Chondrocyte (in vitro differentiated cells): ENCODE results near the gene LAMA5. TPM values are rescaled to one million over a fixed set of nuclear protein-coding genes. Genes with fewer than 3 reads are reported as not detected.
A peak's percentile ranks its signal among the peaks of the same experiment; 100 is the strongest.

Source experiments
- DNase-seq: peaks from one replicate; pipeline ENCODE4 v3.0.0; 2021; ENCODE audit warnings: mixed read lengths, low spot score
- H3K27ac Mint-ChIP-seq: one replicate; pipeline ENCODE4 v1.8.0; 2021; ENCODE audit warnings: mild to moderate bottlenecking, moderate library complexity, mixed read lengths; ENCODE audit not compliant: unreplicated experiment
- H3K27me3 Mint-ChIP-seq: 2 replicates; pipeline ENCODE4 v1.8.0; 2021; ENCODE audit warnings: low read depth, mixed read lengths
- H3K36me3 Mint-ChIP-seq: 2 replicates; pipeline ENCODE4 v1.8.0; 2021; ENCODE audit warnings: low read depth, mixed read lengths
- H3K4me1 Mint-ChIP-seq: 2 replicates; pipeline ENCODE4 v1.8.0; 2021; ENCODE audit warnings: low read depth, mild to moderate bottlenecking, mixed read lengths
- H3K4me3 Mint-ChIP-seq: one replicate; pipeline ENCODE4 v1.8.0; 2021; ENCODE audit warnings: mild to moderate bottlenecking, moderate library complexity, mixed read lengths; ENCODE audit not compliant: unreplicated experiment
- H3K9me3 Mint-ChIP-seq: 2 replicates; pipeline ENCODE4 v1.8.0; 2021; ENCODE audit warnings: low read depth, mixed read lengths
- total RNA-seq: library from RNA; stranded (reverse); gene quantifications from 3 replicates; pipeline ENCODE4 v1.2.1, GENCODE V29; 2021
- TF ChIP-seq, protein P1 (sequence below): fragments of 200-600 bp; sonication (generic); IDR thresholded peaks from 2 replicates; pipeline ENCODE4 v1.5.0; 2021; ENCODE audit warnings: antibody characterized with exemption, mild to moderate bottlenecking, moderate library complexity

The LAMA5 gene
- total RNA-seq, 1 donor from 2014 or later, result 368 TPM

DNA sequence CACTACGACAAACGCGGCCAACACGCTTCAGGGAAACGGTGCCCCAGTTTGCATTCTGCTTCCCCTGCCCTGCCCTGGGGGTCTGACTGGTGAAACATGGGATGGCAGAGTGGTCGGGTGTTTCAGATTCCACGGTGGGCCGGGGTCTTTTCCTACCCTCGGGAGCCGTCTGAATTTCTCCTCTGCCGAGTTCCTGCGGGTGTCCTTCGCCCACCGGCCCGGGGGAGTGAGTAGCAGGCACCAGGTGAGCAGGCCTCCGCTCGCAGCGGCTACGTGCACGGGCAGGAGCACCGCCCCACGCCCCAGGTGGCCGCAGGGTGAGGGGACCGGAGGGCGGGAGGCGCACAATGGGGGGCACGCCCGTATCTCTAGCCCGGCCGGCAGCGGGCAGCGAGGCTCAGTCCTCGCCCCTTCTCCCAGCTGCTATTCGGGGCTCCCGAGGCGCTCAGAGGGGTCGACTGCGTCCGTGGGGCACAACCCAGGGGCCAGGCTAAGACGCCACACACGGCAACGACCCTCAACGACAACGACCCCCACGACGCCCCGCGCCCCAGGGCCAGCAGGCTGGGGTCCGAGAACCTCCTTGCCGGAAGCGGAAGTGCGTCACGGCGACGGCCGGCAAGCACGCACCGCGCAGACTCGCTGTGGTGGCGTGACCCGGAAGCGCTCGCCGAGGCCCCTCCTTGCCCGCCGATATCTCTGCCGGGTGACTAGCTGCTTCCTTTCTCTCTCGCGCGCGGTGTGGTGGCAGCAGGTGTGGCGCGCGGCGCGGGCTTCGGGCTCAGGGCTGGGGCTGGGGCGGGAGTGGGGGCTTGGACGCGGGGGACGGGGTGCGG, 19.5 kb upstream of the LAMA5 start, which contains the start of gene RPS21:
Gene RPS21, plus strand, starts transcription at position 721 of the 836 bp plus-strand sequence. CDS start 236 bp downstream, outside the sequence.
- Mint-ChIP-seq H3K4me1 (peaks cover 41% of the 10 kb centered on the region), H3K4me3 (peak within 1 kb of the TSS; percentile 87)

DNA sequence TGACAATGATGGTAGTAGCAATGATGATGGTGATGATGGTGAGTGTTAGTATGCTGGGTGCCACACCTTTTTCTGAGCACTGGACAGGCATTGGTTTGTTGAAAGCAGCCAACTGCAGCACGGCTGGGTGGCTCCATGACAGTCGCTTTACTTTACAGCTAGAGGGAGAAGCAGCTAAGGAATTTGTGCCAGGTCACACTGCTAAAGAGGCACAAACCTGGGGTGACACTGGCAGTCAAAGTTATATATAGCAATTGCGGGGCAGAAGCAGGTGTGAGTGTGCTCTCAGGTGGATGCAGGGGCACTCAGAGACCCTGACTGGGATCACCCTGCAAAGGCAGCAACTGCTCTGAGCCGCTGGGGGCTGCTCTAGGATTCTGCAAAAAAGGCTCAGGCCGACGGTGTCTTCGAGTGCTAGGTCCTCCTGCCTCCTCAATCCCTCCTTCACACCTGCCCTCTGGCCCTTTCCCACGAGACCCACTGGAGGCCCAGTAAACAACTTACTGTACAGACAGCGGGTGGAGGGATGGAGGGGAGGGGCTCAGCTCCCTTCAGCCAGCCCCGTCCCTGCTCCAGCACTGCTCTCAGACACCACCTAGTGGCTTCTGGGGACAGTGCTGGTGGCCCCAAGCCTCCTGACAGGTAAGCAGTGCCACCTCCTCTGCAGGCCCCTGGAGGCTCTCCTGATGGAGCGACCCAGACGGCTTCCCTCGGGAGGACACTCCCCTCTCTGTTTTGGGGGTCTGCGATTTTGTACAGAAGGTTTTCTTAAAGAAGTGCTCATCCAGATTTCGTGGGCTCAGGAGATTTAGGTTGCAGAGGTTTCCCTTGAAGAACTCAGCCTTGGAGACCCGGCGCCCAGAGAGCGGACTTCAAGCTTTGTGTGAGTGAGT, 15.4 kb upstream of the LAMA5 start:
- TF ChIP-seq, protein P1, sequence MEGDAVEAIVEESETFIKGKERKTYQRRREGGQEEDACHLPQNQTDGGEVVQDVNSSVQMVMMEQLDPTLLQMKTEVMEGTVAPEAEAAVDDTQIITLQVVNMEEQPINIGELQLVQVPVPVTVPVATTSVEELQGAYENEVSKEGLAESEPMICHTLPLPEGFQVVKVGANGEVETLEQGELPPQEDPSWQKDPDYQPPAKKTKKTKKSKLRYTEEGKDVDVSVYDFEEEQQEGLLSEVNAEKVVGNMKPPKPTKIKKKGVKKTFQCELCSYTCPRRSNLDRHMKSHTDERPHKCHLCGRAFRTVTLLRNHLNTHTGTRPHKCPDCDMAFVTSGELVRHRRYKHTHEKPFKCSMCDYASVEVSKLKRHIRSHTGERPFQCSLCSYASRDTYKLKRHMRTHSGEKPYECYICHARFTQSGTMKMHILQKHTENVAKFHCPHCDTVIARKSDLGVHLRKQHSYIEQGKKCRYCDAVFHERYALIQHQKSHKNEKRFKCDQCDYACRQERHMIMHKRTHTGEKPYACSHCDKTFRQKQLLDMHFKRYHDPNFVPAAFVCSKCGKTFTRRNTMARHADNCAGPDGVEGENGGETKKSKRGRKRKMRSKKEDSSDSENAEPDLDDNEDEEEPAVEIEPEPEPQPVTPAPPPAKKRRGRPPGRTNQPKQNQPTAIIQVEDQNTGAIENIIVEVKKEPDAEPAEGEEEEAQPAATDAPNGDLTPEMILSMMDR, result peak; percentile 92
- H3K27ac Mint-ChIP-seq, result peak overlapping the region; percentile 49
- no peak overlapping the region for H3K4me3 Mint-ChIP-seq
- peaks cover 40% of the 10 kb centered on the region for H3K4me1 Mint-ChIP-seq
- no peaks in the 10 kb centered on the region for H3K27me3 Mint-ChIP-seq
- H3K9me3 Mint-ChIP-seq, result peaks cover 4% of the 10 kb centered on the region
- no peak for DNase-seq
- H3K36me3 Mint-ChIP-seq, result peaks cover 7% of the 10 kb centered on the region

More for the DNA sequence above, 19.5 kb upstream of the LAMA5 start, which contains the start of gene RPS21:
- TF ChIP-seq, protein P1, result no peak
- Mint-ChIP-seq H3K9me3 (peaks cover 4% of the 10 kb centered on the region), H3K27ac (peak within 1 kb of the TSS; percentile 89), H3K36me3 (peaks cover 16% of the 10 kb centered on the region), H3K27me3 (no peaks in the 10 kb centered on the region)
- no peak for DNase-seq

DNA sequence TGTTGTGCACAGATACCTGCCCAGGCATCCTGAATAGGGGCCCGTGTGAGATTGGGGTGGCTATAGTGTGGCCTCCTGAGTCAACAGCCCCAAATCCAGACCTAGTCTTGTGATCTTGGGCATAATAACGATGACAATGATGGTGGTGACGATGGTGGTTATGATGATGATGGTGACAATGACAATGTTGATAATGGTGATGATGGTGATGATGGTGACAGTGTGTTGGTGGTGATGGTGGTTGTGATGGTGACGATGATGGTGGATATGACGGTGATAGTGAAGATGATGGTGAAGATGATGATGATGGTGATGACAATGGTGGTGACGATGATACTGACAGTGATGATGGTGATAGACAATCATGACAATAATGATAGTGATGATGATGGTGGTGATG, 14.7 kb upstream of the LAMA5 start:
- H3K4me1 Mint-ChIP-seq, result peaks cover 45% of the 10 kb centered on the region
- H3K4me3 Mint-ChIP-seq, result no peak overlapping the region
- TF ChIP-seq, protein P1, result no peak
- H3K36me3 Mint-ChIP-seq, result peaks cover 6% of the 10 kb centered on the region
- peaks cover 4% of the 10 kb centered on the region for H3K9me3 Mint-ChIP-seq
- no peak overlapping the region for H3K27ac Mint-ChIP-seq
- no peak for DNase-seq
- H3K27me3 Mint-ChIP-seq, result no peaks in the 10 kb centered on the region

DNA sequence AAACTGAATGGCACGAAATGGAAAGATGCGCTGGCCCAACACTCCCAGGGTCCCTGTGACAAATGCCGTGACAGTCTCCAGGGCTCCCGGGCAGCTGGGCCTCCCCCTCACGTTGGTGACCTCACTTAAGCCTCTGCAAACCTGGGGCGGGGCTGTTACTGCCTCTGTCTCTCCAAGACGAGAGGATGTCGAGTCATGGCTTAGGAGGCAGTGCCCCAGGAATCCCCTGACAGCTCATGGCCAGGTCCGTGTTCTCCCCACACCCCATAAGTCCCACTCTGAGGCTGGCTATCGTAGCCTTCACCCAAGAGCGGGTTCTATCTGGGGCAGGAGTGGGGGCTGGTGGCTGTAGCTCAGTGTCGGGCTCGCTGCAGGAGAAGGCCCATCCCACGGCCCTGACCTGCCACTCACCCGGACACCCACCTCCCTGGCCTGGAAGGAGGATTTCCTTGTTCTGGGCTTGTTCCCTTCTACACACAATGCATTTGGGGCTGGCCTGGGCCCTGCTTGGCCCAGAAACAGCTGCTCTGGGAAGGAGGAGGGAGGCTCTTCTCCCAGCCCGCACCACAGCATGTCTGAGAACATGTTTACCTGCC, 14.2 kb upstream of the LAMA5 start:
- TF ChIP-seq, protein P1, result no peak
- Mint-ChIP-seq H3K27ac (peak overlapping the region; percentile 17), H3K4me1 (peaks cover 48% of the 10 kb centered on the region), H3K9me3 (peaks cover 4% of the 10 kb centered on the region), H3K27me3 (no peaks in the 10 kb centered on the region), H3K4me3 (no peak overlapping the region), H3K36me3 (peaks cover 6% of the 10 kb centered on the region)
- no peak for DNase-seq

DNA sequence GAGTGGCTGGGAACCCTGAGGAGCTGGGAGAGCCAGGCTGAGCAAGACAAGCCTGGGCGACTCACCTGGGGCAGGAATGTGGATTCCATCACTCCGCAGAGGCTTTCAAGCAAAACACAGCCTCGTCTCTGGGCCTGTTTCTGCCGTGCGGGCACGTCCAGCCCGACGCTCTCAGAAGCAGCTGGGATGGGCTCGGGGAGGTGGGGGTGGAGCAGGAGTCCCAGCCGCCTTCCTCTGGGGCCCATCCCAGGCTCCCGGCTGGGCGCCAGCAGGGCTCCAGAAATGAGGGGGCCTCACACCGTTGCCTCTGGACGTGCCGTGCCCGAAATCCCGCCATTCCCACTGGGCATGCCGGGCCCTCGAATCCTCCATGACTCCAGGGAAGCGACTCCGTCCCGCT, 11.1 kb upstream of the LAMA5 start:
- TF ChIP-seq, protein P1, result no peak
- H3K27me3 Mint-ChIP-seq, result no peaks in the 10 kb centered on the region

More for the DNA sequence above, 11.1 kb upstream of the LAMA5 start:
- Mint-ChIP-seq H3K27ac (no peak overlapping the region), H3K4me1 (peaks cover 54% of the 10 kb centered on the region), H3K9me3 (peaks cover 4% of the 10 kb centered on the region), H3K36me3 (peaks cover 6% of the 10 kb centered on the region), H3K4me3 (no peak overlapping the region)
- DNase-seq, result no peak
